HepG2 (cell line): Measurements from ENCODE around the gene ARHGAP31. TPM values are rescaled to one million over a fixed set of nuclear protein-coding genes. Genes with fewer than 3 reads are reported as not detected.
A peak's percentile ranks its signal among the peaks of the same experiment; 100 is the strongest.

Source experiments
- ATAC-seq: fragments of 200-7000 bp; cut with Tn5 transposase; 3 replicates; pipeline ENCODE4 v1.9.1; 2020; ENCODE audit warnings: mild to moderate bottlenecking, moderate library complexity
- BruUV-seq: library from RNA; stranded (reverse); fragments of 400-500 nt; replicated peaks from 2 replicates; lab custom pipeline; 2021; lab: Mats Ljungman, UMichigan
- CTCF ChIA-PET: fragments of 300-600 bp; formaldehyde crosslinking; extraction: SDS; loops from one replicate; lab custom pipeline; 2021; ENCODE audit warnings: low total read pairs, inconsistent platforms, low intra/inter-chr PET ratio; lab: Yijun Ruan, JAX
- POLR2A ChIA-PET: fragments of 350-600 bp; sonication (Branson Sonifier 250); formaldehyde crosslinking; loops from one replicate; lab custom pipeline; 2020; ENCODE audit warnings: antibody characterized with exemption, inconsistent platforms; lab: Yijun Ruan, JAX
- DNase-seq: peaks from one replicate; pipeline ENCODE4 v3.0.0-alpha.2; 2015; ENCODE audit warnings: low spot score
- FAIRE-seq: peaks from 3 replicates; lab custom pipeline; 2011; peaks lifted over from hg19 to GRCh38; lab: Jason Lieb, UNC
- H2AFZ ChIP-seq: one replicate; pipeline ENCODE4 v1.6.1; 2011; ENCODE audit warnings: low read length, inconsistent platforms
- H3K27ac ChIP-seq: fragments of 300-600 bp; 3 replicates; pipeline ENCODE4 v1.8.0; 2011; ENCODE audit warnings: mixed run types, mild to moderate bottlenecking, mixed read lengths, low read length, inconsistent platforms; ENCODE audit not compliant: insufficient read depth; ENCODE audit errors: extremely low read length
- H3K27me3 ChIP-seq, 2 experiments: fragments of 200-600 bp in 1 of 2; 2 replicates in 1 of 2; 3 replicates in 1 of 2; pipeline versions ENCODE4 v1.6.0 to v1.8.0; 2011; ENCODE audit warnings: low read length in 2 of 2, mild to moderate bottlenecking in 2 of 2, moderate library complexity in 2 of 2, inconsistent platforms in 1 of 2; ENCODE audit not compliant: insufficient read depth in 2 of 2, control insufficient read depth in 1 of 2
- H3K36me3 ChIP-seq, 2 experiments: fragments of 200-600 bp in 1 of 2; replicated peaks in 1 of 2; 2 replicates in 1 of 2; 3 replicates in 1 of 2; pipeline versions ENCODE4 v1.5.1 to v1.8.0; 2011; ENCODE audit warnings: low read length in 2 of 2, inconsistent platforms in 1 of 2; ENCODE audit not compliant: insufficient read depth in 2 of 2, control insufficient read depth in 1 of 2
- H3K4me1 ChIP-seq: 2 replicates; pipeline ENCODE4 v1.5.1; 2012; ENCODE audit warnings: low read length, inconsistent platforms; ENCODE audit not compliant: insufficient read depth
- H3K4me2 ChIP-seq: 2 replicates; pipeline ENCODE4 v1.6.0; 2011; ENCODE audit warnings: low read depth, low read length, inconsistent platforms
- H3K4me3 ChIP-seq, 3 experiments: fragments of 200-600 bp in 1 of 3; sonication (generic), shearing (Covaris generic) in 1 of 3; replicated peaks in 1 of 3; 2 replicates each; pipeline ENCODE4 v1.5.1; 2011 to 2016; ENCODE audit warnings: low read length in 3 of 3, inconsistent platforms in 2 of 3, low read depth in 2 of 3, mild to moderate bottlenecking in 2 of 3, control low read depth in 1 of 3, mixed read lengths in 1 of 3; ENCODE audit not compliant: insufficient read depth in 1 of 3
- H3K79me2 ChIP-seq: one replicate; pipeline ENCODE4 v1.6.1; 2011; ENCODE audit warnings: low read length, inconsistent platforms; ENCODE audit not compliant: insufficient read depth
- H3K9ac ChIP-seq: 2 replicates; pipeline ENCODE4 v1.6.0; 2011; ENCODE audit warnings: mild to moderate bottlenecking, low read depth, low read length, inconsistent platforms; ENCODE audit not compliant: insufficient read depth
- H3K9me3 ChIP-seq: 2 replicates; pipeline ENCODE4 v1.5.1; 2012; ENCODE audit warnings: mild to moderate bottlenecking, low read length
- H4K20me1 ChIP-seq: 2 replicates; pipeline ENCODE4 v1.6.0; 2011; ENCODE audit warnings: inconsistent platforms, mild to moderate bottlenecking, low read length, moderate library complexity; ENCODE audit not compliant: insufficient read depth
- E2F1 ChIP-seq: sonication (generic); formaldehyde crosslinking; IDR thresholded peaks from 2 replicates; pipeline ENCODE4 v1.5.0; 2020; ENCODE audit warnings: missing genetic modification reagents
- JDP2 ChIP-seq: sonication (generic); formaldehyde crosslinking; IDR thresholded peaks from 2 replicates; pipeline ENCODE4 v1.8.1; 2022; ENCODE audit warnings: missing genetic modification reagents, borderline replicate concordance
- PHF20 ChIP-seq: sonication (generic); formaldehyde crosslinking; IDR thresholded peaks from 2 replicates; pipeline ENCODE4 v1.5.0; 2020; ENCODE audit warnings: mild to moderate bottlenecking, missing genetic modification reagents
- POLR2AphosphoS2 ChIP-seq: IDR thresholded peaks from 2 replicates; pipeline ENCODE4 v1.6.1; 2011; ENCODE audit warnings: low read depth, low read length, improper control_type of control experiment
- RBFOX2 ChIP-seq: fragments of 200-400 bp; formaldehyde crosslinking; IDR thresholded peaks from 2 replicates; pipeline ENCODE4 v1.6.1; 2017; ENCODE audit warnings: low read depth, mild to moderate bottlenecking, low read length
- SRF ChIP-seq: IDR thresholded peaks from 2 replicates; pipeline ENCODE4 v1.6.1; 2011; ENCODE audit warnings: mild to moderate bottlenecking, low read depth, low read length, moderate library complexity
- TBX2 ChIP-seq: sonication (generic); formaldehyde crosslinking; IDR thresholded peaks from 2 replicates; pipeline ENCODE4 v1.5.0; 2020; ENCODE audit warnings: missing genetic modification reagents, mild to moderate bottlenecking, borderline replicate concordance
- ZNF546 ChIP-seq: sonication (generic); formaldehyde crosslinking; conservative IDR thresholded peaks from 2 replicates; pipeline ENCODE4 v1.8.1; 2023; ENCODE audit warnings: mild to moderate bottlenecking, missing genetic modification reagents
- ZNF563 ChIP-seq: sonication (generic); formaldehyde crosslinking; IDR thresholded peaks from 2 replicates; pipeline ENCODE4 v1.8.0; 2022; ENCODE audit warnings: mild to moderate bottlenecking, moderate library complexity, missing genetic modification reagents
- WGBS: methylation state at CpG from one replicate; pipeline ENCODE4 v1.1.6; 2017; ENCODE audit warnings: low lambda C conversion rate; 5-methylcytosine and 5-hydroxymethylcytosine counted together
- in situ Hi-C: cut with HindIII; loops from 2 replicates; pipeline ENCODE4 v1.10.0; 2017; ENCODE audit warnings: low pct_unique_long_range_greater_than_20kb; ENCODE audit not compliant: extremely low pct_ligation_motif_present
- intact Hi-C: fragments of 100-400 bp; cut with micrococcal nuclease; formaldehyde crosslinking; loops from one replicate; pipeline ENCODE4 v1.10.0; 2022; ENCODE audit not compliant: unreplicated experiment
- polyA plus RNA-seq, 8 experiments: library from polyadenylated mRNA; depleted of rRNA in 3 of 8; stranded (reverse) in 7 of 8; unstranded in 1 of 8; fragments of >200 nt; fragmentation: Illumina TruSeq in 4 of 8; extraction: Trizol in 4 of 8; gene quantifications; 2 replicates each; pipeline versions ENCODE4 v1.2.1 to v1.2.3, GENCODE V29; 2011 to 2016; ENCODE audit warnings: low read depth in 4 of 8, missing spikeins in 1 of 8, mixed read lengths in 1 of 8; ENCODE audit not compliant: insufficient read depth in 1 of 8
- total RNA-seq, 5 experiments: library from RNA; depleted of rRNA; stranded (reverse); fragments of >200 nt; fragmentation: Illumina TruSeq; extraction: Trizol; gene quantifications; 2 replicates each; pipeline ENCODE4 v1.2.3, GENCODE V29; 2016; ENCODE audit warnings: low read depth in 1 of 5

Gene ARHGAP31
- total and polyA plus RNA-seq, 2 of the 13 experiments (the other 11 are each of a cell fraction or from before 2014, with no cell fraction given): not detected

GRCh38 chr3:119444590-119444989 lies 150.4 kb downstream of the ARHGAP31 start:
- Histone ChIP-seq H3K27me3 (no peaks in the 10 kb centered on the region), H3K4me3 (no peak overlapping the region), H3K27ac (no peak overlapping the region), H3K9ac (no peak overlapping the region), H3K9me3 (no peaks in the 10 kb centered on the region), H3K4me2 (no peak overlapping the region), H2AFZ (no peak overlapping the region), H3K4me1 (no peaks in the 10 kb centered on the region), H3K79me2 (peaks cover 3% of the 10 kb centered on the region), H4K20me1 (peaks cover 6% of the 10 kb centered on the region; the same call in 1 of the 2 replicates), H3K36me3 (peaks cover 8 to 67% of the 10 kb centered on the region in 2 experiments)
- ATAC-seq: no peak
- no TSS peak for BruUV-seq
- in situ Hi-C loops (no loop called here), intact Hi-C loops (no loop called here)
- WGBS: 99% methylated on average over 2 of the region's 2 CpGs
- POLR2A ChIA-PET: no interaction called here
- no peak for DNase-seq
- no peak for TF ChIP-seq E2F1 (CRISPR knock-in tag)
- 0 out of 2 replicates have a peak, but pooled peaks have one; percentile 28 for TF ChIP-seq RBFOX2
- 0 out of 2 replicates have a peak, but pooled peaks have one; percentile 55 for TF ChIP-seq POLR2AphosphoS2
- TF ChIP-seq PHF20 (CRISPR knock-in tag): no peak
- FAIRE-seq: no peak
- CTCF ChIA-PET: no interaction called here

GRCh38 chr3:119453822-119454221 lies 159.6 kb downstream of the ARHGAP31 start:
- FAIRE-seq (no peak), DNase-seq (no peak), ATAC-seq (no peak)
- intact Hi-C loops (no loop called here), in situ Hi-C loops (no loop called here)
- Histone ChIP-seq H3K4me2 (no peak overlapping the region), H3K9ac (no peak overlapping the region), H3K4me1 (no peaks in the 10 kb centered on the region), H3K79me2 (peaks cover 11% of the 10 kb centered on the region), H3K4me3 (no peak overlapping the region), H3K36me3 (peaks cover 11 to 80% of the 10 kb centered on the region in 2 experiments), H3K9me3 (no peaks in the 10 kb centered on the region), H3K27me3 (no peaks in the 10 kb centered on the region), H3K27ac (no peak overlapping the region), H2AFZ (no peak overlapping the region), H4K20me1 (peaks cover 6% of the 10 kb centered on the region; the same call in 1 of the 2 replicates)
- TF ChIP-seq ZNF546 (no peak), ZNF563 (no peak), JDP2 (CRISPR knock-in tag) (no peak), TBX2 (CRISPR knock-in tag) (no peak), SRF (no peak)
- CTCF ChIA-PET: no interaction called here
- BruUV-seq: no TSS peak
- WGBS: 78% methylated on average over 1 of the region's 1 CpG
- POLR2A ChIA-PET: interaction anchor here (2.5 kb wide), 1 partner anchor 10 kb away, joined by 9 read pairs; the partner anchor contains the start of gene TMEM39A
